ENCODE results near the gene SYTL1.
A peak's percentile ranks its signal among the peaks of the same experiment; 100 is the strongest.
"Not testable (repeated sequence)": the region's sequence is repeated elsewhere in the genome, so short reads cannot be mapped to it uniquely, and the experiment has no call there.

SYTL1 gene

DNA sequence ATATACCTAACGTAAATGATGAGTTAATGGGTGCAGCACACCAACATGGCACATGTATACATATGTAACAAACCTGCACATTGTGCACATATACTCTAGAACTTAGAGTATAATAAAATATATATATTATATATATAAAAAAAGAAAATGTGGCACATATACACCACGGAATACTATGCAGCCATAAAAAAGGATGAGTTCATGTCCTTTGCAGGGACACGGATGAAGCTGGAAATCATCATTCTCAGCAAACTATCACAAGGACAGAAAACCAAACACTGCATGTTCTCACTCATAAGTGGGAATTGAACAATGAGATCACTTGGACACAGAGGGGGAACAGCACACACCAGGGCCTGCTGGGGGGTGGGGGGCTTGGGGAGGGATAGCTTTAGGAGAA is 43.0 kb downstream of the SYTL1 start:
- not testable (repeated sequence) for DNase-seq

DNA sequence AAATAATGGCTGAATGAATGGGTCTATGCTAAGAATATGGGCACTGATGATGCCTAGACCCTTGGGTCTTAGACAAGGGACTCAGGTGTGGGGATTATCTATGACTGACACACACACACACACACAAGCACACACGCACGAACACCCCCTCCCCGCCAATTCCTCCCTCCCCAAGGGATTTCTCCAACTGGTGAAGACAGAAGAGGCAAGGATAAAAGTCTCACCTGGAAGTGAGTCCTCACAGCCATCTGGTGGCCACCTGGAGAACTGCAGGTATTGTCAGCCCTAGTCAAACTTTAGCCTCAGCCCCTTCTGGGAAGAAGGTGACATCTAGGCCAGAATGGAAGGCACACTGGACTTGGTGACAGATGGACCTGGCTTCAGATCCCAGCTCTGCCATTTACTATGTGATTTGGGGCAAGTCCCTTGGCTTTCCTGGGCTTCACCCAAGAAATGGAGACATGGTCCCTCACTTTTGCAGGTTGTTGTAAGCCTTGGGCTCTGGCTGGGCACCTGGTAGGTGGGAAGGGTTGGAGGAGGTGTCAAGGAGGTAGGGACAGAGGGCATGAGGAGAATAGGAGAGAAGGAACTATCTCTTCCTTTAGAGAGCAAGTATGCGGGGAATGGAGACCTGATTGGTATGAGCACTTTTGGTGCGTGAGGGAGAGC is 46.6 kb downstream of the SYTL1 start:
- DNase-seq: no peak

DNA sequence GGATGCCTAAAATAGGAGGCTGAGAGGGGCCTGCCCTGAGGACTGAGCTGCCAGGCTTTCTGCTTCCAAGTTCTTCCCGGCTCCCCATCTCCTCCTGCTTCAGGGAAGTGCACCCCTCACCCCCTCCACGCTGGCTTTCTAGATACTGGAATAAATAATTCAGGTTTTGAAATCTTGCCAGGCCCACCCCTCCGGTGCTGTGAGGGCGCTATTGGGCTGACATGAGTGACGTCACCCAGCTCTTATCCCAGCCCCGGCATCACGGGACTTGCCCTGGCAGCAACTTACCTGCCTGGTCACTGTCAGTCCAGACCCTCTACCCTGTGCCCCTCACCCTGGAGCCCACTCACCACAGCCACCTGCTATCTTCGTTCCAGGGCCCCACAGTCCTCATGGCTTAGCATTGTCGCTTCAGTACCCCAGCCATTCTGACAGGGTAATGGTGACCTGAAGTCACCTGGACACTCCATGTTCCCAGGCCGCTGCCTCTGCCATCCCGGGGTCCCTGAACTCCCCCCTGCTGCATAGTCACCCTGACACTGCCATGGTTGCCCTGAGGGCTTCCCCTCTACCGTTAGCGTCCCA is 49.8 kb downstream of the SYTL1 start:
- peak; percentile 61 for DNase-seq

DNA sequence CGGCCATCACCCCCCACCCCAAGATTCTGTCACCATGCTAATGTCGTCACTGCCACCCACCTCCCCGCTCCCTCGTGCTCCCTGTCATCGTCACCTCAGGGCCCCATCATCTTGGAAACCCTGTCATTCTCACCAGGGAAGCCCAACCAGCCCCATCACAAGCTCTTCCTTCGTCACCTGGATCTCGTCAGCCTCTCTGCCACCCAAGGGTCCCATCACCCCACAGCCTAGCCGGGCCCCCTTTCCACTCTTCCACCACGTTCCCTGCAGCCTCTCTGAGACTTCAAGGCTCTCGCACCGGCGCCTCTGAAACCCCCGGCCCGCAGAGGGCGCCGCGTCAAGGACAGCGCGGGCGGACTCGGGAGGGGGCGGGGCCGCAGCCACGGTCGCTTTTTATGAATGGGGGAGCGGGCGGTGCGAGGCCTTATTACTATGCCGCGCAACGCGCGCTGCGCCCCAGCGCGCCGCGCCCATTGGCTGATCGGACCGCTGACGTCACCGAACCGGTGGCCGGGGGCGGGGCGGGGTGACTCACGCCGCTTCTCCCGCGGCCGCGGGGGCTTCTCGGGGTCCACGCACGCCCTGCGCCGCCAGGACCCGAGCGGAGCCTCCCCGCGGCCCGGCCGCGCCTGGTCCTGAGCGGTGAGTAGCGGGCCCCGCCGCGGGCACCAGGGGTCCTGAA is 50.4 kb downstream of the SYTL1 start, which contains the start of gene GPR3:
Gene GPR3 (plus strand): TSS at position 527 of the 682 bp plus-strand sequence. CDS start 1,177 bp downstream, outside the sequence.
- DNase-seq: peak; percentile 93

DNA sequence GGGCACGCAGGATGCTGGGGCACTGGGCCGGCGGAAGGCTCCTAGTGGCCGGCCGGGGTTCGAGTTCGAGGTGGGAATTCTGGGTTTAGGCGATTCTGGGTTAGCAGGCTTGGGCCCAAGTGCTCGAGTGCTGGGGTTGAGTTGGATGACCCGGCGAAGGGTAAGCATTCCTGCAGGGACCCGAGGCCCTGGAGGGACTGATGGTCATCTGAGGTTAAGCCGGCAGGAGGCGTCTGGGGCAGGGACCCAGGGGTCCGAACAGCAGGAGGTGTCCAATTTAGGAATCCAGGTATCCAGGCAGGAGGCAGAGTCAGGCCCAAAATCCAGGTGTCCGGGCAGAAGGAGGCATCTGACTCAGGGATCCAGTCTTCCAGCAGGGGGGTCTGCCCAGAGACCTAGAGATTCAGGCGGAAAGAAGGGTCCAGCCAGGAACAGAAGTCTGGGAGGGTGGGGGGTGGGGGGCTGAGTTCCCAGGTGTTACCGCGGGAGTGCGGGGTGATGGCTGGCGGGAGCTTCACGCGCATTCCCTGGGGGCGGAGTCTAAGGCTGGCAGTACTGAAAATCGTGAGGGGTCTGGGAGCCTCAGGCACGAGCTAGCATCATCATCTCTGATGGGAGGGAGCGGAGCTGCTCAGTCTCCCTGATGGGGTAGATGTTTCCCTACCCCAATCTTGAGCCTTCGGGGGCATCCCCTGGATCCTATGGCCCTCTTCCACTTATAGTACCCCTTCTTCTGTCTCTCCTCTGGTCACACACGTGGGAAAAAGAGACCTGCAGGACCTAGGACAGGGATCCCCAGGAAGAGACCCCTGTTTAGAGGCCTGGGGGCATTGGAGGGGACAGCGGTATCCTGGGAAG is 51.2 kb downstream of the SYTL1 start:
- no peak for DNase-seq

DNA sequence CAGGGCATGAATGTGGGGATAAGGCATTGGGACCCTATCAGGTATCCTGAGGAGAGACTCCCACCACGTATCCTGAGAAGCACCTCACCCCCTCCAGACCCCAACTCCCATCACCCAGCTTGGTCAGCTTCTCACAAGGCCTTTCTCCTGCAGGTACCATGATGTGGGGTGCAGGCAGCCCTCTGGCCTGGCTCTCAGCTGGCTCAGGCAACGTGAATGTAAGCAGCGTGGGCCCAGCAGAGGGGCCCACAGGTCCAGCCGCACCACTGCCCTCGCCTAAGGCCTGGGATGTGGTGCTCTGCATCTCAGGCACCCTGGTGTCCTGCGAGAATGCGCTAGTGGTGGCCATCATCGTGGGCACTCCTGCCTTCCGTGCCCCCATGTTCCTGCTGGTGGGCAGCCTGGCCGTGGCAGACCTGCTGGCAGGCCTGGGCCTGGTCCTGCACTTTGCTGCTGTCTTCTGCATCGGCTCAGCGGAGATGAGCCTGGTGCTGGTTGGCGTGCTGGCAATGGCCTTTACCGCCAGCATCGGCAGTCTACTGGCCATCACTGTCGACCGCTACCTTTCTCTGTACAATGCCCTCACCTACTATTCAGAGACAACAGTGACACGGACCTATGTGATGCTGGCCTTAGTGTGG is 51.9 kb downstream of the SYTL1 start:
- no peak for DNase-seq

DNA sequence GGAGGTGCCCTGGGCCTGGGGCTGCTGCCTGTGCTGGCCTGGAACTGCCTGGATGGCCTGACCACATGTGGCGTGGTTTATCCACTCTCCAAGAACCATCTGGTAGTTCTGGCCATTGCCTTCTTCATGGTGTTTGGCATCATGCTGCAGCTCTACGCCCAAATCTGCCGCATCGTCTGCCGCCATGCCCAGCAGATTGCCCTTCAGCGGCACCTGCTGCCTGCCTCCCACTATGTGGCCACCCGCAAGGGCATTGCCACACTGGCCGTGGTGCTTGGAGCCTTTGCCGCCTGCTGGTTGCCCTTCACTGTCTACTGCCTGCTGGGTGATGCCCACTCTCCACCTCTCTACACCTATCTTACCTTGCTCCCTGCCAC is 52.4 kb downstream of the SYTL1 start:
- DNase-seq: no peak

DNA sequence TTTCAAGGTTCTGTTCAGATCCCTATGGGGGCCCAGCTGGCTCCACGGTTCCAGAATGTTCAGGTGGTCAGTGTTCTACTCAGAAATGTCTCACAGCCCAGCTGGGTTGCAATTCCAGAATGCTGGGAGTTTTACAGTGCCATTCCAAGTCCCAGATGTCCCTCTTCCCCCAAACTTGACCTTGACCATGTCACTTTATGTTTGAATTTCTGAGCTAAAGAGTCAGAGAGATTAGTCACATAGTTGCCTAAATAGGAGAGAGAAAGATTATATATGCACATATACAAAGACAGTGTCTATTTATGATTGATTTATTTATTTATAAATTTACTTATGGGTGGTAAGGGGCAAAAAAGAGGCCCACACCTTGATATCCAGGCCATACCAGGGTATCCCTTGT is 53.1 kb downstream of the SYTL1 start:
- no peak for DNase-seq

DNA sequence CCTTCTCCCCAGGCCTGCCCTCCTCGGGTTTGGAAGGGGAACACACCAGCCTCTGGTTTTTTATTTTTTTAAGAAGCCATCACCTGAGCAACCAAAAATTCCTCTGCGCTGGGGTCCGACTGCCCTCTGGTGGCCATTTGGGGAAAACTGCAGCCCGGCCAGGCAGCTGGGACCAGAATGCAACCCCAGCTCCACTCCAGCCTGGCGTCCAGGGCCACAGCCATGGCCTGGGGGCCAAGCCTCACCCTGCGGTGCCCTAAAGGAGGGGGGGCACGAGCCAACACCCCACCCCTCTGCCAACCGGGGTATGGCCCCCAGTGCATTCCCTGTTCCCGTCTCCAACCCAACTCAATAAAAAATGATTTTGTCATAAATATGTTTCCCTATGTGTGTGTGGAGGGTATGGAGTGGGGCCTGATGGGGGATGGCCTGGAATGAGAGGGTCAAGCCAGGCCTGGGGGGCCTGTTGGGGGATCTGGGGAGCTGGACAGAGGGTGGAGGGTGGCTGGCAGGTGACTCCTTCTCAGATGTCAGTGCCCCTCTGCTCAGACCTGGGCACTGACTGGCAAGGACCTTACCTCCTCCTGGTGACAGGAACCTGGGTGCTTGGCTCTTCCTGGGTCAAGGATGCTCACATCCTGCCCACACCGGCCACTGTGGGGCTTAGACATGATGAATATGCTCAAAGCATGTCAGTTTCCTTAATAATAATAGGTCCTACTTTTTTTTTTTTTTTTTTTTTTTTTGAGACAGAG is 53.8 kb downstream of the SYTL1 start:
- peak; percentile 61 for DNase-seq

DNA sequence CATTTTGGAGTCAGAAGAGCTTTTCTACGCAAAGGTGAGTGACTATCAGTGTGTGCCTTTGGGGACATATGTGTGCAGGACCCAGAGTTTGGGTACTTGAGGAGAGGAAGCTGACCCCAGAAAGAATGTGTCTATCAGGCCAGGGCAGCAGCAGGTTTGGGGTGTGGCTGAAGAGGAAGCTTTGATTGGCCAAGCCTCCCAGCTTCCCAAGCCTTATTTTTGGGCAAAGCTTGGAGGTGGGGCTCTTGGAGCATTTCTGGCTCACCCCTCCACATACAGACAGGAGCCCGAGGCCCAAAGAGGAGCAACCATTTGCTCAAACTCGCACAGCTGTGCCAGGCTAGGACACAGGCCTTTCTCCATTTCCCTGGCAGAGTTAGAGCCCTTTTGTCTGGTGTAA is 55.3 kb downstream of the SYTL1 start:
- DNase-seq: no peak

DNA sequence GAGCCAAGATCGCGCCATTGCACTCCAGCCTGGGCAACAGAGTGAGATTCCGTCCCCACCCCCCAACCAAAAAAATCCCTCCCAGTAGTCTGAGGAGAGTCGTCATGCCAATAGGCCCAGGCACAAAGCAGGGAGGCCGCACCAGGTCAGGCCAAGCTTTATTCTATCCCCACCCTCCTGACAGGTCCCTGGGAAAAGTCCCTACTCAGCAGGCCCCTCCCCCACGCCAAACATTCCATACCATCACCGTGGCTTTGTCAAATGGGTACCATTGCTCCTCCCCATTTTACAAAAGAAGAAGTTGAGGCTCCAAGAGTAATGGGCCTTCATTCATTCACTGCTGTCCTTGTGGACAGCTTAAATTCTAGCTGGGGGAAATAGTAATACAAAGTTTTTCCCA is 55.9 kb downstream of the SYTL1 start:
- no peak for DNase-seq

DNA sequence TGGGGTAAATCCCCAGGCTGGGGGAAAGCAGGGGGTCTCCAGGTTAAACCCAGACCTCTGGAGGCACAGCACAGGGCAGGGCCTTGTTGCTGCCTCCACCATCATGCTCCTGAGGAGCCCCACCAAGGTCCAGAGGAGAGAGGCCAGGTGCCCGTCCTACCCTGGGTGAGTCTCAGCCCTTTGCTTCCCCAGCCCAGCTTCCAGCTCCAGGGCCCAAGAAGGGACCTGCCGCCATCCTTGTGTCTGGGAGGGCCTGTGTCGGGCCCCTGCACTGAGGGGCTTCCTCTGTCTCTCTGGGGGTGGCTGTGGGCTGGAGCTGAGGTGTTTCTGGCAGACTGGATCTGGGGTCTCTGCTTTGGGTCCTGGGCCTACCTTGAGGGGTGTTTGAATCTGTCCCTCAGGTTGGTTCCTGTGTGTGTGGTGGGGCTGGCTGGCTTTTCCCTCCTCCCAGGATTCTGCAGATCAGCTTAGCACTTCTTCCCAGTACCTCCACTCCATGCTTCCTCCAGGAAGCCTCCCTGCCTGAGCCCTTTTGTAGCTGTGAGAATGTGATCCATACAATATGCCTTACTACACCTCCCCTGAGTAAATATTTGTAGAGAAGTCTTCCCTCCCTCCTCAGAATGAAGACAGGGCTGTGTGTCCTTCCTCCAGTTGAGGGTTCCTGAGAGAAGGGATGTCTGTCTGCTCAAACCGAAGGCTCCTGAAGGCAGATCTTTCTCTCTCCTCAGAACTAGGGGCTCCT is 56.8 kb downstream of the SYTL1 start:
- no peak for DNase-seq

DNA sequence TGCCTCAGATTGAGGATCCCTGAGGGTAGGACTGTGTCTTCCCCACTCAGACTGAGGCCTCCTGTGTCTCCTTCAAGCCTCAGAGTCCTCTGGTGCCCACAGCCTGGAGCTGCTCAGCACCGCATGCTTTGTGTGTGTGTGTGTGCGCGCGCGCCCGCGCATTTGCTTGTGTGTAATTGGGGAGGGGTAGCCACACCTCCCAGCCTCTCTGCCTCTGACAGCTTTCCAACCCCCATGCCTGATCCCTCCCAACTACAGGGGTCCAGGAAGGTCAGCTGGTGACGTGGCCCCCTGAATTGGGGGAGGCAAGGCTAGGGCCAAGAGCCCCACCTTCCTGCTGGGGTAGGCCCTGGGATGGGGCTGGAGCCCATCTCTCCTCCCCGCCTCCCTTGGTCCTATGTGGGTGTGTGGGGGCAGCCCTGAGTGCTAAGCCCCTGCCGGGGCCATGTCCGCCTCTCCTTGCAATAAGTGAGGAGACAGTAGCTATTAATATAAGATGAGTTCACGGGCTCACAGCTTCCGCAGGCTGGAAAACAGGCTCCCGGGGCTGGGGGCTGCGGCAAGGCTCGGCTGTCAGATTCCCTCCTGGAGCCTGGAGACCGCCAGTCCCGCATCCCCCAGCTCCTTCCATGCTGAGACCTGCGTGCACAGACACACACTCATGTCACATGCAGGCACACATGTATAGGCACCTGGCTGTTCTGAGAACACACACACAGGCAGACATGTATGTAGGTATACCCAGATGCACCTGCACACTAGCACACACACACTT is 57.6 kb downstream of the SYTL1 start:
- no peak for DNase-seq

DNA sequence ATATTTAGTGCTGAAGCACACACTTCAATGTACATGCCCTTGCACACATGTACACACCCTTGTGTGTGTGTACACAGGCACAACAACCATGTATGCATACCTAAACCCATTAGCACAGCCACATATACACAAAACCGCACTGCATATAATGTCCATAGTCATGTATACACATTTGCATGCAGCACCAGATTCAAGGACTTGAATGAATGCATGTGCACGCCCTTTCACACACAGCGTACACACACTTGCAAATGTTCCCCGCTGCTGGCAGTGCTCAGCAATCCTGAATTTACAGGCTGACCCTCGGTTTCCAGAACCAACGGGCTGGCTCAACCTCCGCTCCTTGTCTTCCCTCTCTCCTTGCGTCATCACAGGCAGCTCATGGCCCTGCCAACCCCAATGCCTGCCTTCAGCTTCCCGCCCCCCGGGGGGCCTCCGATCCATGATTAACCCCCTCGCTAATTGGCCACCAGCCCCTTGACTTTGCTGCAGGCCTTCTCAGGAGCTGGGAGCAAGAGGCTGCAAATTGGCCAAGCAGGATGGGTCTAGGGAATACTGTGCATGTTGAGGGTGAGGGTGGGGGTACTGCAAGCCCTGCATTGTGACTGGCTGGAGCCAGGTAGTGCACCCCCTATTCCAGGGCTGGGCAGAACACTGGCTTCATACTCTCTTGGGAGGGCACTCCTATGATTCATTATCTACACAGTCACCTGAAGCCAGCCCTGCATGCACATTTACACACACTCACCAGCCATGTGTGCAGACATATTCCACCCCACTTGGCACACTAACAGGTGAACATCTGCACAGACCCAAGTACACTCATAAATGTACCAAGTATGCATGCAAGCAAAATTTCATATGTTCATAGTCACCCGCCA is 58.5 kb downstream of the SYTL1 start:
- no peak for DNase-seq

DNA sequence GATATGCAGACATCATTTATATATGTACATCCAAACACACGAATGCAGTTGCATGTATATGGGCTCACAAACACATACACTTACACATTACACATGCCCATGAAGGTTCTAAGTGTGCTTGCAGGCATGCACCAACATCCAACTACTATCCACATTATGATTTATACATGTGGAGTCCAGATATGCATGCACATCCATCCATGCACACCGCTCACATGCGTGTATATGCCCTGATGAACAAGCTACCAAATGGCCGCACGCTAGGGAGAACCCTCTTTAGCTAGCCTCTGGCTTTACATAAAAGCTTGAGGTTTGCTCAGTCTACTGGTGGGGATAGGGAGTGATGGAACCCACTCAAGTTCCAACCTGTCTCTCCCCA is 59.1 kb downstream of the SYTL1 start:
- DNase-seq: no peak

DNA sequence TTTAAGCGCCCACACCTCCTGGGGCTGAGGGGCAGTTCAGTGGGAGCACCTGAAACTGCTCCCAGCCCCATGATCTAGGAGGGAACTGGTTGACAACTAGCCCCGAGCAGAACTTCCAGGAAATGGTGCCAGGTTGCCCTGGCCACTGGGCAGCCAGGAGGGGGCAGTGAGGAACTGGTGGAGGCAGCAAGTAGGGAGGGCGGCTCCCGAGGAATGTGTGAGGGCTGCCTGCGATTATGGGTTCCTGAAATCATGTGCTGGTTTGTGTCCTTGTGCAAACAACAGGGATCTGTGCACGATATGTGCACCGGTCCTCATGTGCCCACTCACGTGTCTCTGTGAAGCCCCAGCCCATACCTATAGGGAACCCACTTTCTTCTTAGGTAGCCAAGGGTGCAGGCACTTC is 60.5 kb downstream of the SYTL1 start:
- peak; percentile 49 for DNase-seq

DNA sequence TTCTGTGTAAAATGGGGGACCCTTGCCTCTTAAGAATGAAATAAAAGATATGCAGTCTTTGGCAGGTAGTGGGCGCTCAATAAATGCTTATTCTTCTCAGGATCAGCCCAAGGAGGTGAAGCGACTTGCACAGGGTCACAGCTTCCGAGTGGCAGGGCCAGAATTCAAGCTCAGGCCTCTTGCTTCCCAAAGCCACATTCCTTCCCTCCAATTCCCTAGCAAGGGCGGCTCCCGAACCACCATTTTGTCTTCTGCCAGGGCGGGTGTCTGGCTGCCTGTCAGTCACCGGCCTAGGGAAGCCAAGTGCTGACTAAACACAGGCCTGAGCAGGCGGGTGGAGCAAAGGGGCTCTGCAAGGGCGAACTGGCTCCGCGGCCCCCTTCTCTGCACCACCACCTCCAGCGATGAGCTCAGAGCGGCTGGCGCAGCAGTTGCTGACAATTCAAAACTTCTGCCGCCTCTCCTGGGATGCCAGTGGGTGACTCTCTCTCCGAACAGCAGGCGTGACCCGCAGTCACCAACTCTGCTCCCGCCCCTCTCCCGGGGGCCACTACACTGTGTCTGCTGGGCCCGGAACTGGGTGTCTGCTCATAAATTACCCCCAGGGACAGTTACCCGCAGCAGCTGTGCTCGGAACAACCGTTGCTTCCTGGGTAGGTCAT is 61.4 kb downstream of the SYTL1 start:
- DNase-seq: peak; percentile 75

Data from fibroblast of skin of abdomen (primary cell).